HT1080 (cell line): ENCODE measurements around the gene RENBP. TPM values are rescaled to one million over a fixed set of nuclear protein-coding genes. Genes with fewer than 3 reads are reported as not detected.
A peak's percentile ranks its signal among the peaks of the same experiment; 100 is the strongest.

Source experiments
- DNase-seq: peaks from one replicate; pipeline ENCODE4 v3.0.0-alpha.2; 2015; ENCODE audit warnings: low read depth
- total RNA-seq: library from RNA; depleted of rRNA; stranded (reverse); fragments of >200 nt; shearing (Covaris generic); gene quantifications from 2 replicates; pipeline ENCODE4 v1.2.3, GENCODE V29; 2014

Gene RENBP
- total RNA-seq, 1 experiment from 2014 or later, result 1.0 TPM

DNA sequence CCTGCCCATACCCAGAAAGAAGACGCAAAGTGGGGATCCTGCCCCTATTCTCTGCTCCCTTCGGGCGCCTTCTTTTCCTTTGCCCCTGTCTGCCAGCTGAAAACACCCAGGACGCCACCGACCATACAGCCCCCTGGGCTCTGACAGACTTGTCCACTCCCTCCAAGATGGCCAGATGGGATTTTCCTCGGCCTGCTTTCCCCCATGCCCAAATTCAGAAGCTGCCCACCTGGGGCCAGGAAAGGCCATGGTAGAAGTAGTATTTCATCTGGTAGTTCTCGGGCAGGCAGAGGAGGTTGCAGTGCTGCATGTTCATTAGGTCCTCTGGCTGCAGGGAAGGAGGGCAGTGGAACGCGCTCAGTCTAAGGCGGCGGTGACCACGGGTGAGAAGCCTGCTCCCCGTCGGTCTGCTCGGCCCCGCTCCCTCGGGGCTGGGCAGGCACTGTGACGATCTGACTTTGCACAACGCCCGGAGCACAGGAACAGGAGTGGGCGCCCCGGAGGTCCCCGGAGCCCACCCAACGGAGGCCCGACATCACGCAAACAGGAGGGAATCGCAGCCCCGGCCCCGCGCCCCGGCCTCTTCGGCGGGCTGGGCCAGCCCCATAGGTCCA lies 10.2 kb downstream of the RENBP start:
- DNase-seq, result no peak

DNA sequence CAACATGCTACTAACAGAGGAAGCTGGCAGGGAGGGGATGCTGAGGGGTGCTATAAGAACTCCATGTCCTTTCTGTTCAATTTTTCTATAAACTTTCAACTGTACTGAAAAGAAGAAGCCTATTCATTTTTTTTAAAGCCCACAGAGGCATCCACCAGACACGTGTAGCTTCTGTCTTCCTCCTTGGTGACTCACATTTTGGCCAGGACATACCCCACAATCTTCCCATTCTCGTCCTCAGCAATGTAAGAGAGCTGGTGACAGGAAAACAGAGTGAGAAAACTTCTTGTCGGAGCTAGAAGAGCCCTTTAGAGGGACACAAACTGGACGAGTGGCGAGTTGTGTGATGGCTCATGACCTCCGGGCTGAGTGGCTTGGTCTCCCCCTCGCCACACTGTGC lies 10.7 kb downstream of the RENBP start:
- DNase-seq, result no peak

DNA sequence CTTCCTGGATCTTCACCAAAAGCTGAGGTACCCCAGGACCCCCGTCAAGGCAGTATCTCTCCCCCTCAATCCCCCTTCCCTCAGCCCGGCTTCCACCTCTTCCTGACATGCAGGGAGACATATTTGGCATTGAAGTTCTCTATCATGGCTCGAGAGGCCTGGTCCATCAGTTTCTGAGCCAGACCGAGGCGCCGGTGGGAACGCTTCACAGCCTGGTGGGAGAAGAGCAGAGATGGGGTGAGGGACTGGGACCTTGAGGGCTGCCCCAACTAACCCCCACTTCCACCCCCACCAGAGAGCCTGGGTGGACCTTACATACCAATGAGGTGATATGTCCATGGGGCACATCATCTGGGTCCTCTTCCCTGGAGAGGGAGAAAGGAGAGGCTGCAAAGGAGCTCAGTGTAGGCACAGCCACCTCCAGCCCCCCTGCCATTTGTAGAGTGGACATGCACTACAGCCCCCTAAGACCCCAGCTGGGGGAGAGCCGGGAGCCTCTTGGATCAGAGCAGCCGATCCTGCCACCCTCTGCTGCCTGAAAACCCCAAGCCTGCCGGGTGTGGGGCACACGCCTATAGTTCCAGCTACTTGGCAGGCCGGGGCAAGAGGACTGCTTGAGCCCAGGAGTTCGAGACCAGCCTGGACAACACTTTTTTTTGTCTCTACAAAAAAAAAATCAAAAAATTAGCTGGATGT lies 12.1 kb downstream of the RENBP start:
- no peak for DNase-seq

DNA sequence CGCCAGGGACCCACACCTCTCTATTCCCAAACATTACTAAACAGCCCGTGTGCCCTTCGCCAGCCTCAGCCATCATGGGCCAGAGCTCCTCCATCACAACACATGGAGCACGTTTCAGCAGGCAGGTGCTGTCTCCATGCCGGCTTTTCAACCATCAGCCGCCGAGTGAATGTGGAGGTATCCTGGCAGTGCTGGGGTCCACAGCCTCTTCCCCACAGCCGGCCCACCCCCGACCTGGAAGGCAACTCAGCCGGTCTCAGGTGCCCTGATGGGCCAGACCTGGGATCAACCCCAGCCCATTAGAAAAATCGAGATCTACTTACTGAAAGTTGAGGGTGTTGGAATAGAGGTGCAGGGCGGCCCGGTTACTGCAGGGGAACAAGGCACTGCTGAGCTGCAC lies 12.7 kb downstream of the RENBP start:
- DNase-seq, result no peak

DNA sequence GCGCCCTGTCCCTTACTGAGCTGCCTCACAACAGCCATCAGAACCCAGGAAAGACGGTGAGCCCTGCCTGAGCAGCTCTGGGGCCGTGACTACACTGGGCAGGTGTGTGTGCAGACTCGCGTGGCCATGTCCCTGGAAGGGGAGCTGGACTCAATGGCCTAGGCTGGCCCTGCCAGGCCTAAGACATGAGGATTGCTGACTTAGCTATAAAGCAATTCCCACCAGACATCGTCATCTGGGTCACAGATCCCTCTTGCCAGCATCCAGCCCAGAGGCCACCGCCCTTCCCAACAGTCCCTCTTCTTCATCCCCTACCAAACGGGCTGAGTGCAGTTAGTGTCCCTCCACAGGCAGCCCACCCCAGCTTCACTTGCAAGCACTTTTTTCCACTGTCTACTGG lies 13.3 kb downstream of the RENBP start:
- no peak for DNase-seq

DNA sequence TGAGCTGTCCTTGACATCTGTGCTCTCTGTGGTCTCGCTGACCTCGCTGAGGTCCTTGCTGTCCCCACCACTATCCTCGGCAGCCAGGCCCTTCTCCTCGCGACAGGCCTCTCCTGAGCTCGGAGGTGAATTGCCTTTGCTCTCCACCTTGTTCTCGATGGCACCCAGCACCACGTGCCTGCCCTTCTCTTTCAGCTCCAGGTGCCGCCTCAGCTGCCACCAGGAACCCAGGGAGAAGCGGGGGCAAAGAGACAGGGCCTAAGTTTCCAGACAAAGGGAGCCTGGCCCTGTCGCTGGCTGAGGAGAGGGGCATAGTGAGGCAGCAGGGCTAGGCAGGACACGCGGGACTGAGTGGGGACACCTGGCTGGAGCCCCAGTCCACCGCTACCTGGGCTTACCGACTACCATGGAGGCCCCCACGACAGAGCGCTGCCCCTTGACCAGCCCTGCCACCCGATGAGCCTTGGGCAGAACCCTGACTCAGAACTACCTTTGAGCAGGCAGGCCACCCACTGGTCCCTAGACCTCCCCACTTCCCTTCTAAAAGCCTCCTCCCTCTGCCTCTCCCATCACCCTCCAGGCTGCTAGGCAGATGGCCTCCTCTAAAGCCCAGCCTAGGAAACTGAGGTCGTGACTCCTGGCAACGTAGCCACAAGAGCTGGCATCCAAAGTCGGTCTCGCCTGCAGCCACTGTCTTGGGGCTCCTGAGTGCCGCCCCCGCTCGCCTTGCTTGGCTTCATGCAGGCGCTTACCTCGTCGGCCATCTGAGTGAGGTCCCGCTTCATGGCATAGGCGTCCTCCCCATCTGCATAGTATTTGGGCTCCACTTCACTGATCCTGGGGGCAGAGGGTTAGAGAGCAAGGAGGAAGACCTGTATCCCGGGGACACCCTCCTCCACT lies 14.2 kb downstream of the RENBP start:
- DNase-seq, result no peak

DNA sequence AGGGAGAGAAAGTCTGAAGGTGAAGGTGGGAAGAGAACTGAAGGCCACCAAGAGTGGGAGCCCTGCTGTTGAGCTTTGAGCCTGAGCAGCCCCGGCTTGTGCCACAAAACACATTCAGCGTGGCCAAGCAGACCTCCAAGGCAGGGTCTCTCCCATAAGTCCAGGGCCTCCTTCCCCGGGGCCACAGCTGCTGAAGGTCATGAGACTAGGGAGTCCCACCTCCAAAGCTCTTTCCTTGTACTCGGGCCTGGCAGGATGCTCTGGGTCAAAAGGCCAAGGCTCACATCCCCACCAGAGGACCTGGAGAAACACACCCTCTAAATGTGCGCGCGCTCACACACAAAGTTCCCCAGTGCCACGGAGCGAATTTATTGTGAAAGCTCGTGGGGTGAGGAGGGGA lies 14.9 kb downstream of the RENBP start:
- no peak for DNase-seq

DNA sequence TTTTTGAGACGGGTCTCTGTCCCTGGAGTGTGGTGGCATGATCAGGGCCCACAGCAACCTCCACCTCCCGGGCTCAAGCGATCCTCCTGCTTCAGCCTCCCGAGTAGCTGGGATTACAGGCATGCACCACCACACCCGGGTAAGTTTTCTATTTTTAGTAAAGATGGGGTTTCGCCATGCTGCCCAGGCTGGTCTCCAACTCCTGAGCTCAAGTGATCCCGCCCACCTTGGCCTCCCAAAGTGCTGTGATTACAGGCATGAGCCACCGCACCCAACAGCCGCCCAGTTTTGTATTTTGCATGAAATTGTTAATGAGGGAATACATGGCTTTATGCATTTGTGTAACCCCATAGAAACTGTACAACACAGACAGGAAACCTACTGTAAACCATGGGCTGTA lies 15.6 kb downstream of the RENBP start:
- no peak for DNase-seq

DNA sequence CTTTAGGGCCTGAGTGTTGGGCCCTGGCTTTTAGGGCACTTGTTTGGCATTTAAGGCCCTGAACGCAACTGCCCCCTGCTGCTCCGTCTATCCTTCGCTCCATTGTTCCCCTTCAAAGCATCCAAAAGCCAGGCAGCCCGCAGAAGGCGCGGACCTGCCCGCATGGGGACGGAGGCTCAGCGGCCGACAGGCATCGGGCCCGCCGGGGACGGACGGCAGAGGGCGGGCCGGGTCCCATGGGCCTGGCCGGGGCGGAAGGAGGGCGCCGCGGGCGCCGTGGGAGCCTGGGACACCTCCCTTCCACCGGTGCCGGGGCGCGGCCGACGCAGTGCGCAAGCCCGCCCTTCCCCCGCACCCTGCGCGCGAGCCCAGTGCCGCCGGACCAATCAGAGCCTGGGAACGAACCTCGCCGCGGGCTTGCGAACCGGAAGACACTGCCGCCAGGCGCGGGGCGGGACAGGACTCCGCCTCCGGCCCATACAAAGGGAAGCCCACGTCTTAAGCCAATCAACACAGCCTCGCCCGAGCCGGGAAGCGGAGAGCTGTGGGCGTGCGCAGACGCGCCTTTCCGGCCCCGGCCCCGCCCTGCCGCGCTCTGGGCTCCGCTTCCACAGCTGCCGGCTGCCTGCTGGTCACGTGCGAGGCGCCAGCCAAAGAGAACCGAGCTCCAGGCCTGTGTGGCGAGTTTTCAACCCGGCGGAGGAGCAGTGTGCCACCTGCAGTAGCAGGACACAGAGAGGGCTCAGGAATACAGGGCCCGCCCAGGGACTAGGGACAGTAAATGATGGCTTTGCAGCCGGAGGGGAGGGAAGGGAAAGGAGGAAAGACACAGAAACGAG lies 16.3 kb downstream of the RENBP start:
- peak; percentile 98 for DNase-seq

DNA sequence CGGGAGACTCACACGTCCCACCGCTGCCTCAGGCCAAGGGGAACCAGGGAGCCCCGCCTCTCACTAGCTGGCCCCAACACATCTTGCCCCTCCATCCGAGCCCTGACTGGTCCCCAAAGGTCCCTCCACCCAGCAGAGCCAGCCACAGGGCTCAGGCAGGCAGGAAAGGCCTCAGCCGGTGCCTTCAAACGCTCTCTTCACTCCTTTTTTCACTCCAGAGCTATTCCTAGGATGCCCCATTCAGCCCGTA lies 16.8 kb downstream of the RENBP start:
- DNase-seq, result no peak

DNA sequence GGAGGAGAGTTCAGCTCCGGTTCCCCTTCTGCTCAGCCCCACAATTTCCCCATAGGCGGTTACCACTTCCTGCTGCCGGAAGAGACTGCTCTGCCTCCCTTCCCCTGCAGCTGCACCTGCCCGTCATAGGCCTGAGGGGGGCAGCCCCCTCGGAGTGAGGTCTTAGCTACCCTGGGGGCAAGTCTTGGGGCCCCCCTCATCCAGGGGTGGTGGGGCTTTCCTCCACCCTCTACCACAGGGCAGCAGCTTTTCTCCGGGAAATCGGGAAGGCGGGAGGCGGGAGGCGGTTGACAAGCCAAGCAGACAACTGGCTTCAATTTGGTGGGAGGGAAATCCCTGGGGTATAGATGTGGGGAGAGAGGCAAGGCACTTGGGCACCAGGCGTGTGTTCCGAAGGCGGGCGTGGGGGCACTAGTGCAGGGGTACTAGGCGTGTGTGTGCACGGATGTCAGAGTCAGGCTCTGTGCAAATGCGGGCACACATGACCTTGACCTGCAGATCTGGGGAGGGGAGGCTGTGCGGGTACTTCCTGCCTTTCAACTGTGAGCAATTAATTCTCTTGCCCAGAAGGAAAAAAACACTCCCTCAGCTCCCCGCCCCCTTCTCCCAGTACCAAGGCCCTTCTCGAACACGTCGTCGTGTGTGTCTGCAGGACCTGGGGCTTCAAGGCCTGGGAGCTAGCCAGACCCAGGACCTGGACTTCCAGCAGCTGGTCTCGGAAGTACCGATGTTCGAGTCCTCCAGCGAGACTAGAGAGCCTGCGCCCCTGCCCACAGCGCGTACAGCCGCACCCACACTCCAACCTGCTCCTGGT lies 17.4 kb downstream of the RENBP start:
- peak; percentile 66 for DNase-seq

DNA sequence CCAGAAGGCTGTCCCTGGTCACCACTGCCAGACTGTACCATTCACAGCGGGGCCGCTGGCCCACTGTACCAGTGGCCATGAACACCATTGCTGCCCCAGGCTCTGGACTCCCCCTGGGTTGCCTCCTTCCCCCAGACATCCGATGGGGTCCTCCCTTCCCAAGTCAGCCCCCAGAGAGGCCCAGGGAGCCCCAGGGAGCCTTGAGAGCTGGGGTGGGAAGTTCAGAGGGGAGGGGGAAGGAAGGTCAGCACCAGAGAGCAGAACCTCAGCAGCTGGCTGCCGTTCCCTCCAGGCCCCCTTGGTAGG lies 17.9 kb downstream of the RENBP start:
- DNase-seq, result no peak

DNA sequence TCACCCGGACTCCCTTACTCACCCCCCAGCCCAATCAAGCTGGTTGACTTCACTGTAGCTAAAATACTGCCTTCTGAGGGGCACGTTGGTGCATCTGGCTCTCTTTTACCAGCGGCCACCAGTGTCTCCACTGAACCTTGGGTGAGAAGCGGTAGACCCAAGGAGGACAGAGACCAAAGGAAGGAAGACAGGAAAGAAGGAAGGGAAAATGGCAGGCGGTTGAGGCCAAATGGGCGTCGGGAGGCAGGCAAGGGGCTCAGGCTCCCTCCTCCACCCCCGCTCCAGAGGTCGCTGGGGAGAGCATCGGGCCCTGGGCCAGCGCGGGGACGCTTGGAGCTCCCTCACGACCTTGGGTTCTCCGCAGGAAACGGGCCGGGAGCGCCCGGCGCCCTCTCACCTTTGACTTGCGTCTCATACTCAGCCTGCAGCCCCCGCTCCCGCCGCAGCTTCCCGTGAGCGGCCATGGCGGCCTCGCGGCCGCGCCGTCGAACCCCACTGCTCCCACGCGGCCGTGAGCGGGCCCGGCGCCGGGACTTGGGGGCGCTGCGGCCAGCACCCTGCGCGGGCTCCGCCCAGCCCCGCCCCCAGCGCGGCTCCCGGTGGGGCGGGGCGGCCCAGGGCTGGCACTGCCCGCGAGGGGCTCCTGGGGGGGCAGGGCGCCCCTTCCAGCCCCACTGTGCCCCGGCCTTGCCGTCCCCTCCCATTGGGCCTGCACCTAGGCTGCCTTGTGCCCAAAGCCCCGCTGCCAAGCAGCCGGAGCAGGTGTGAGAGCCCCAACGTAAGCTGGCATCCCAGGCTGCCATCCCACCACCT lies 18.5 kb downstream of the RENBP start, which contains the start of gene ARHGAP4:
ARHGAP4 (minus strand) TSS at position 526 of the 813 bp plus-strand sequence; CDS start at position 464, 62 bp downstream.
- peak; percentile 51 for DNase-seq

DNA sequence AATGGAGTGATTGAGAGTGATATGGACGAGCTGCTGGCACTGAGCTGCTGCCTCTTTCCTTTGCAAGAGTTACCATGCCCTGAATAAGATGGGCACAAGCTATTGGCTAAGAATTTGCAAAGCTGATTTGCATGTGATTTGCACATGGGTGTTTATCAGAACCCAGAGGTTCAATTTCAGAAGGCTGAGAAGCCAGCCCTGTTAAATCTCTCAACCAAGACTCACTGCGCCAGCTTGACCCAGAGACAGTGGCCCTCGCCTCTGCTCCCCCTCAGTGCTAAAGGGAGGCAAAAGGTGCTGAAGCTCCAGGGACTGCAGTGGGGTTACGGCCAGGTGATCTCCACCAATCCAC lies 19.1 kb downstream of the RENBP start:
- DNase-seq, result no peak

DNA sequence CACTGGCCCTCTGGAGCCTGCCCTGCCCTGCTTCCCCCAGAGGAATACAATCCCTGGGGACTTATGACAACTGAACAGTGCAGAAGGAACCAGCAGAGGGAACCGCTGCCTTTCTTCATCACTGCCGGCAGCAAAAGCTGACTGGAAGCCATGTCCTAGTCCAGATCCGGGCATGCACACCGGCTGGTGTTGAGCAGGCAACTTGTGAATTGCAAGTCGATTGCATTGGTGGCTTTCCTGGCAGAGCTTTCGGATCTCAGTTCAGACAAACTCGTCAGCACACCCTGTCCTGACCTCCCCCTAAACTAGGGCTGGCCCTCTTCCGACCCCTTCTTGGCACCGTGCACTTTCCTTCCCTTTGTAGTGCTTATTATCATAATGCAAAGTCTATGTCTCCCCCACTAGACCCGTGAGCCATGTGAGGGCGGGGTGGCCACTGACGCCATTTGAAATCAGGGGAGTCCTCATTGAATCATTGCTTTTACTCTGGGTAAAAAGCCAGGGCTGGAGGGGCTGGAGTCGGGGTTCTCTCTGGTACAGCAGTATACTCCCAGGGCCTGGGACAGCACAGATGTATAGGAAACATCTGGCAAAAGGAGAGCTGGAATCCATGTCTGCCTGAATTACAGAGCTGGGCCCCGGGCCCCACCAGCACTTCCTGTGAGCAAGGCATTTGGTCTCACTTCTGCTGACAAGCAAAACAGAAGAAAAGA lies 20.1 kb downstream of the RENBP start:
- DNase-seq, result peak; percentile 34

DNA sequence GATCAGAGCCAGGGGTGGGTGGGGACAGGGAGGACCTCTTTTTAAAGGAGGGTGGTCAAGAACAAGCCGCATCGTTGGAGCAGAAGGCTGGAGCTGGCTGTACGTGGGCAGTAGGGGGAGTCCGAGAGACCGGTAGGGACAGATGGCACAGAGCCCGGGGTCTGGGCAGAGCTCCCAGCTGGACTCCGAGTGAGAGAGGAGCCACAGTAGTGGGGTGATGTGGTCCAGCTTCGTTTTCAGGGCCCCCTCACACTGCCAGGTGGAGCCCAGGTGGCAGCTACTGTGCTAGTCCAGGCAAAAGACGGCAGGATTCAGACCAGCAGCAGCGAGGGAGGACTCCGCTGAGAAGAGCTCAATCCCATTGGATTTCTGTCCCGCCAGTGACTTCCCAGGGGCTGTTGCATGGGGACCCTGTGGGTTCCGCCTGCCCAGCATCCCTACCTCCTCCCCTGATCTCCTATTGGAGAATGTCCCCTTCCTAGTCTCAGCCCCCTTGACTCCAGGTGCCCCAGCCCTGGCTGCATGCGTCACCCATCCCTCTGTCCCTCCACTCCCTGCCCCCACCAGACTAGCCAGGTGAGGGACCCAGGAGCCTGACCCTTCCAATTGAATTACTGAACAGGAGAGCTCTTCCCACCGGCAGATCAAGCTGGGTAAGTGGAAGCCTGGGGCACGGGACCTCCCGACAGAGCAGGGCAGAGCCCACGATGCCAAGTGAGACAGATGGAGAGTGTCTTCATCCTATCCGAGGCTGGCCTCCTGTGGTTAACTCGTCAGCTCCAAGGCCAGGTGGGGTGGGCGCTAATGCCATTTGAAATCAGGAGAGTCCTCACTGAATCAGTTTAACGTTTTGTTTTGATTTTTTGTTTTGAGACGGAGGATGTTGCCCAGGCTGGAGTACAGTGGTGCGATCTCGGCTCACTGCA lies 21.2 kb downstream of the RENBP start:
- DNase-seq, result no peak

DNA sequence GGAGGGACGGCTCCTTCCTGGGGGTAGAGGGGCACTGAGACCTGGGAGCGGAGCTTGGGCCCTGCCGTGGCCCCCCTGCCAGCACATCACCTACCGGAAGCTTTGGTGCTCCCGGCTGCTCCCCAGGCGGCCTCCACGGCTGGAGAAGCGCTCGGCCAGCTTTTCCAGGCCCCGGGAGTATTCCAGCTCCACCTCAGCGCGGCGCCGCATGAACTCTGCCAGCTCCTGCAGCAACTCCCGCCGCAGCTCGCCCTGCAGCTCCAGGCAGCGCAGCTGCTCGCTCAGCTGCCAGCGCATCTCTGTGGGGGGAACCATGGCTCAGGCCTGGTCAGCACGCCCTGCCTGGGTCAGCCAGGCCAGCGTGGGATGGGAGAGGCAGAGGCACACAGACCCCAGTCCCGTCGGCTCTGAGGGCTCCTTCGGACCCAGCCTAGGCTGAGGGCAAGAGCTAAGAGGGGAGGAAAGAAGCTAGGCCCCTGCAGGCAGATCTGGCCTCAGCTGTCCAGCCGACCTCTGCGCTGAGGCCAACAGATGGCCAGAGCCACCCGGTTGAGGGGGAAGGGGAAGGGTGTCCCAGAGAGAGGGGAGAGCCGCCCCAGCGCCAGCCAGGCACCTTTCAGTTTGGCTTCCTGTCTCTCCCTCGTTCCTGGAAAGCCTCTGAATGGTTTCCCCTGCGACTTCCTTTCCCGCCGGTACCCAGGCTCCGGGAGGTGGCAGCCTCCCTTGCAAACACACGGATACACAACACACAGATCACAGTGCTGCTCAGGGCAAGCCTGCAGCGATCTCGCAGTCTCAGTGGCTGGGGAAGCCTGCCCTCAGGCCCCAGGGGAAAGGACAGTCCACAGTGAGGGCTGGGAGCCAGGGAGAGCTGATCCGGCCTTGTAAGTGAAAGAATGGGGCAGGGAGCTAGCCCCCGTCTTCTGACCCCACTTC lies 22.7 kb downstream of the RENBP start:
- DNase-seq, result no peak
